Body of pancreas (tissue), 4 donors: ENCODE measurements around the gene CAMK2D.

Experiments
- CTCF ChIP-seq, 7 experiments: fragments of 450-650 bp in 4 of 7; fragments of 200-600 bp in 3 of 7; sonication (generic) in 3 of 7; IDR thresholded peaks; one replicate each; pipeline ENCODE4 v1.5.1; 2016 to 2019; ENCODE audit warnings: antibody characterized with exemption in 7 of 7
- POLR2A ChIP-seq, 3 donors: fragments of 450-650 bp; IDR thresholded peaks; one replicate each; pipeline ENCODE4 v1.6.1; 2016; ENCODE audit warnings: antibody characterized with exemption in 3 of 3, mild to moderate bottlenecking in 2 of 3

DNA sequence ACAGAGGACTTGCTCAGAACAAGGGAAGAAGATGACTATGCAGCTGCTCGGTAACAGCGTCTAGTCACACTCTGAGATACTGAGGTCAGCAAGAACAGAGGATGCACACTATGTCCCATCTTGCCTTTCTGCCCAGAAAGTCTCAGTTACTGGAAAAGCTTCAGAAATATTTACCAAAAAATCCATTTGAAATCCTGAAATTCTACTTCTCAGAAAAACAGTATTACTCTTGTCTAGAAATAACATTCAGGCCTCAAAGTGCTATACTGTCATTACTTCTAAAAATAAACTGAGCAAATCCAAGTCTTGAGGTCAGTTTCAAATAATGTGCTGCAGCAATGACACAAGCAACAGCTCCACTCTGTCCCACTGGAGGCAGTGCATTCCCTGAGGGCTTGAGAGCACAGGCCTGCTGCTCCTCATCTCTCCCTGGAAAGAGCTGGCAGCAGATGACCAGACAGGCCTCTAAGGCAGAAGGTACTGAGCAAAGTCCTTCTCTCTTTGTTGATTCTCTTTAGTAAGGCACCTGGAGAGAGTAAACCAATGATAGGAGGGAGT is 76.9 kb downstream of the CAMK2D start:
- TF ChIP-seq CTCF (IDR thresholded peaks at IDR 0.05), result peak in 4 of 7 experiments; percentile 20 to 38 (median 29)
- no peak for TF ChIP-seq POLR2A (IDR thresholded peaks at IDR 0.05)
